ENCODE measurements around the gene TSC2. TPM values are rescaled to one million over a fixed set of nuclear protein-coding genes. Genes with fewer than 3 reads are reported as not detected.

TSC2 gene
- total RNA-seq, 1 experiment from 2014 or later, result 134 TPM

- no peaks in the 10 kb centered on the region for H3K9me3 Mint-ChIP-seq
- POLR2A ChIA-PET, result no interaction called here
- H3K27ac Mint-ChIP-seq, result no peak overlapping the region
- TF ChIP-seq GABPB1 (CRISPR knock-in tag; IDR thresholded peaks at IDR 0.05) (no peak), GRHL2 (CRISPR knock-in tag; IDR thresholded peaks at IDR 0.05; ENCODE audit: insufficient replicate concordance, severe bottlenecking) (no peak), NFATC4 (CRISPR knock-in tag; IDR thresholded peaks at IDR 0.05) (no peak), ZNF423 (CRISPR knock-in tag; IDR thresholded peaks at IDR 0.05) (no peak)
- TF ChIP-seq, protein P1, sequence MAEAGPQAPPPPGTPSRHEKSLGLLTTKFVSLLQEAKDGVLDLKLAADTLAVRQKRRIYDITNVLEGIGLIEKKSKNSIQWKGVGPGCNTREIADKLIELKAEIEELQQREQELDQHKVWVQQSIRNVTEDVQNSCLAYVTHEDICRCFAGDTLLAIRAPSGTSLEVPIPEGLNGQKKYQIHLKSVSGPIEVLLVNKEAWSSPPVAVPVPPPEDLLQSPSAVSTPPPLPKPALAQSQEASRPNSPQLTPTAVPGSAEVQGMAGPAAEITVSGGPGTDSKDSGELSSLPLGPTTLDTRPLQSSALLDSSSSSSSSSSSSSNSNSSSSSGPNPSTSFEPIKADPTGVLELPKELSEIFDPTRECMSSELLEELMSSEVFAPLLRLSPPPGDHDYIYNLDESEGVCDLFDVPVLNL (CRISPR knock-in tag; IDR thresholded peaks at IDR 0.05; ENCODE audit: borderline replicate concordance, low read depth), result no peak
- TF ChIP-seq, protein P2, sequence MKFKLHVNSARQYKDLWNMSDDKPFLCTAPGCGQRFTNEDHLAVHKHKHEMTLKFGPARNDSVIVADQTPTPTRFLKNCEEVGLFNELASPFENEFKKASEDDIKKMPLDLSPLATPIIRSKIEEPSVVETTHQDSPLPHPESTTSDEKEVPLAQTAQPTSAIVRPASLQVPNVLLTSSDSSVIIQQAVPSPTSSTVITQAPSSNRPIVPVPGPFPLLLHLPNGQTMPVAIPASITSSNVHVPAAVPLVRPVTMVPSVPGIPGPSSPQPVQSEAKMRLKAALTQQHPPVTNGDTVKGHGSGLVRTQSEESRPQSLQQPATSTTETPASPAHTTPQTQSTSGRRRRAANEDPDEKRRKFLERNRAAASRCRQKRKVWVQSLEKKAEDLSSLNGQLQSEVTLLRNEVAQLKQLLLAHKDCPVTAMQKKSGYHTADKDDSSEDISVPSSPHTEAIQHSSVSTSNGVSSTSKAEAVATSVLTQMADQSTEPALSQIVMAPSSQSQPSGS (CRISPR knock-in tag; IDR thresholded peaks at IDR 0.05; ENCODE audit: borderline replicate concordance, low read depth), result no peak
- TF ChIP-seq, protein P3, sequence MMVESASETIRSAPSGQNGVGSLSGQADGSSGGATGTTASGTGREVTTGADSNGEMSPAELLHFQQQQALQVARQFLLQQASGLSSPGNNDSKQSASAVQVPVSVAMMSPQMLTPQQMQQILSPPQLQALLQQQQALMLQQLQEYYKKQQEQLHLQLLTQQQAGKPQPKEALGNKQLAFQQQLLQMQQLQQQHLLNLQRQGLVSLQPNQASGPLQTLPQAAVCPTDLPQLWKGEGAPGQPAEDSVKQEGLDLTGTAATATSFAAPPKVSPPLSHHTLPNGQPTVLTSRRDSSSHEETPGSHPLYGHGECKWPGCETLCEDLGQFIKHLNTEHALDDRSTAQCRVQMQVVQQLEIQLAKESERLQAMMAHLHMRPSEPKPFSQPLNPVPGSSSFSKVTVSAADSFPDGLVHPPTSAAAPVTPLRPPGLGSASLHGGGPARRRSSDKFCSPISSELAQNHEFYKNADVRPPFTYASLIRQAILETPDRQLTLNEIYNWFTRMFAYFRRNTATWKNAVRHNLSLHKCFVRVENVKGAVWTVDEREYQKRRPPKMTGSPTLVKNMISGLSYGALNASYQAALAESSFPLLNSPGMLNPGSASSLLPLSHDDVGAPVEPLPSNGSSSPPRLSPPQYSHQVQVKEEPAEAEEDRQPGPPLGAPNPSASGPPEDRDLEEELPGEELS (CRISPR knock-in tag; IDR thresholded peaks at IDR 0.05), result no peak
- TF ChIP-seq, protein P4, sequence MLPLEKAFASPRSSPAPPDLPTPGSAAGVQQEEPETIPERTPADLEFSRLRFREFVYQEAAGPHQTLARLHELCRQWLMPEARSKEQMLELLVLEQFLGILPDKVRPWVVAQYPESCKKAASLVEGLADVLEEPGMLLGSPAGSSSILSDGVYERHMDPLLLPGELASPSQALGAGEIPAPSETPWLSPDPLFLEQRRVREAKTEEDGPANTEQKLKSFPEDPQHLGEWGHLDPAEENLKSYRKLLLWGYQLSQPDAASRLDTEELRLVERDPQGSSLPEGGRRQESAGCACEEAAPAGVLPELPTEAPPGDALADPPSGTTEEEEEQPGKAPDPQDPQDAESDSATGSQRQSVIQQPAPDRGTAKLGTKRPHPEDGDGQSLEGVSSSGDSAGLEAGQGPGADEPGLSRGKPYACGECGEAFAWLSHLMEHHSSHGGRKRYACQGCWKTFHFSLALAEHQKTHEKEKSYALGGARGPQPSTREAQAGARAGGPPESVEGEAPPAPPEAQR (CRISPR knock-in tag; IDR thresholded peaks at IDR 0.05), result no peak
- H3K4me3 Mint-ChIP-seq, result no peak overlapping the region
- H3K27me3 Mint-ChIP-seq (ENCODE audit: low read depth), result no peaks in the 10 kb centered on the region
- ATAC-seq, result no peak
- peaks cover 24% of the 10 kb centered on the region for H3K36me3 Mint-ChIP-seq
- CTCF ChIA-PET, result interaction anchor here (1.0 to 1.9 kb wide), 3 partner anchors 9 to 27 kb away, joined by 3 to 6 read pairs (median 3); no protein-coding TSS in a partner anchor
- H3K4me1 Mint-ChIP-seq, result peaks cover 14% of the 10 kb centered on the region
- no peak for DNase-seq (ENCODE audit: low spot score)
These were observed 46.8 kb upstream of the TSC2 start for GRCh38 chr16:2001035-2001434.

DNA sequence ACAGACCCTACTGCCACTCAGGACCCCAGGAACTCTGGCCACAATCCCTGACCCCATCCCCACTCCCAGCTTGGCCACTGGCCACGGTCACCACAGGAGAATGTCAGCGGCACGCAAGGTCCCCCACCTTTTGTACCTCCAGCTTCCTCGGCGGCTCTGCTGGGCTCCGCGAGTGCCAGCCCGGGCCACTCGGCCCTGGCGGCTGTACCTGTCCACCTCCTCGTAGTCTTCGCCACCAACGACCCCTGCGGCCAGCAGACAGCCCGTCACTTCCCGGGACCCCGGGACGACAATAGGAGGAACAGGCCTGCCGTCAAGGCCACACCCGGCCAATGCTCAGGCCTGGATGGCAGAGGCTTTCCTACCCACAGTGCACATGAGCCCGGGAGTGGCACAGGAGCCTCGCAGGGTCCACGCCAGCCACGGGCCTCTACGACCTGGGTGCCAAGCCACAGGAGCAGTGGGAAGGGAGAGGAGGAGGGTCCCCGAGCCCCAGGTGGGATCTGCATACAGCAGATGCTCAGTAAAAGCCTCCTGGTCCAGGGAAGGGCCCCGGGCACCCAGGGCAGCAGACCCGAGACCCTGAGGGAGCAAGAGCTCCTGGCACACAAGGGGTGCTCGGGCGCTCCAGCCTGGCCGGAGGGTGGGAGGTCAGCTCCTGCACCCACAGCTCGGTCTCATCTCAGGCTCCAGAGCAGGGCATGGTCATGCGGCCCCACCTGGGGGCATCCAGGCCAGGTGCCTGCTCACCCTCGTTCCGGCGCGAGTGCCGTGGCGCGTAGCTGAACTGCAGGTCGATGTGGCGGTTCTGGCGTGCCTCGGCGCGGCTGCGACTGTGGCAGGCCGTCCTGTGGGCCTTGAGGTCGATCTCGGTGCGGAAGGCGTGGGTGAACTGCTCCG is 46.1 kb upstream of the TSC2 start:
- Mint-ChIP-seq H3K27ac (no peak overlapping the region), H3K4me3 (no peak overlapping the region), H3K36me3 (peaks cover 24% of the 10 kb centered on the region), H3K27me3 (ENCODE audit: low read depth) (no peaks in the 10 kb centered on the region), H3K9me3 (no peaks in the 10 kb centered on the region), H3K4me1 (peaks cover 18% of the 10 kb centered on the region)
- CTCF ChIA-PET, result interaction anchor here (1.9 kb wide), 1 partner anchor 9 kb away, joined by 6 read pairs; no protein-coding TSS in a partner anchor
- POLR2A ChIA-PET, result no interaction called here
- TF ChIP-seq ZNF396 (CRISPR knock-in tag; IDR thresholded peaks at IDR 0.05; ENCODE audit: borderline replicate concordance), result no peak
- TF ChIP-seq, protein P5, sequence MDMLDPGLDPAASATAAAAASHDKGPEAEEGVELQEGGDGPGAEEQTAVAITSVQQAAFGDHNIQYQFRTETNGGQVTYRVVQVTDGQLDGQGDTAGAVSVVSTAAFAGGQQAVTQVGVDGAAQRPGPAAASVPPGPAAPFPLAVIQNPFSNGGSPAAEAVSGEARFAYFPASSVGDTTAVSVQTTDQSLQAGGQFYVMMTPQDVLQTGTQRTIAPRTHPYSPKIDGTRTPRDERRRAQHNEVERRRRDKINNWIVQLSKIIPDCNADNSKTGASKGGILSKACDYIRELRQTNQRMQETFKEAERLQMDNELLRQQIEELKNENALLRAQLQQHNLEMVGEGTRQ (CRISPR knock-in tag; IDR thresholded peaks at IDR 0.05), result no peak
- TF ChIP-seq TEAD1 (CRISPR knock-in tag; IDR thresholded peaks at IDR 0.05), result no peak
- TF ChIP-seq CREM (CRISPR knock-in tag; IDR thresholded peaks at IDR 0.05), result no peak
- TF ChIP-seq PREB (CRISPR knock-in tag; IDR thresholded peaks at IDR 0.05; ENCODE audit: borderline replicate concordance), result no peak
- TF ChIP-seq, protein P6, sequence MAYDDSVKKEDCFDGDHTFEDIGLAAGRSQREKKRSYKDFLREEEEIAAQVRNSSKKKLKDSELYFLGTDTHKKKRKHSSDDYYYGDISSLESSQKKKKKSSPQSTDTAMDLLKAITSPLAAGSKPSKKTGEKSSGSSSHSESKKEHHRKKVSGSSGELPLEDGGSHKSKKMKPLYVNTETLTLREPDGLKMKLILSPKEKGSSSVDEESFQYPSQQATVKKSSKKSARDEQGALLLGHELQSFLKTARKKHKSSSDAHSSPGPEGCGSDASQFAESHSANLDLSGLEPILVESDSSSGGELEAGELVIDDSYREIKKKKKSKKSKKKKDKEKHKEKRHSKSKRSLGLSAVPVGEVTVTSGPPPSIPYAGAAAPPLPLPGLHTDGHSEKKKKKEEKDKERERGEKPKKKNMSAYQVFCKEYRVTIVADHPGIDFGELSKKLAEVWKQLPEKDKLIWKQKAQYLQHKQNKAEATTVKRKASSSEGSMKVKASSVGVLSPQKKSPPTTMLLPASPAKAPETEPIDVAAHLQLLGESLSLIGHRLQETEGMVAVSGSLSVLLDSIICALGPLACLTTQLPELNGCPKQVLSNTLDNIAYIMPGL (CRISPR knock-in tag; IDR thresholded peaks at IDR 0.05), result no peak
- TF ChIP-seq TP53 (CRISPR knock-in tag; IDR thresholded peaks at IDR 0.05), result no peak
- TF ChIP-seq, protein P3 (CRISPR knock-in tag; IDR thresholded peaks at IDR 0.05), result no peak
- ATAC-seq (no peak), DNase-seq (ENCODE audit: low spot score) (no peak)
